ENCODE measurements around the gene RASSF8.

GRCh38 chr12:25958428-25959070 lies at the start of gene RASSF8:
- TF ChIP-seq POLR2A (IDR thresholded peaks at IDR 0.05; ENCODE audit: low read length): no peak
- no peak for TF ChIP-seq GATA1 (IDR thresholded peaks at IDR 0.05; ENCODE audit: low read depth, low read length)

Measured in erythroblast (primary cell).